ENCODE data around the gene CSF1. TPM values are rescaled to one million over a fixed set of nuclear protein-coding genes. Genes with fewer than 3 reads are reported as not detected.

The CSF1 gene
- total and polyA plus RNA-seq, 2 of the 13 experiments (the other 11 are each of a cell fraction or from before 2014, with no cell fraction given) = 4.6 to 13.3 TPM

DNA sequence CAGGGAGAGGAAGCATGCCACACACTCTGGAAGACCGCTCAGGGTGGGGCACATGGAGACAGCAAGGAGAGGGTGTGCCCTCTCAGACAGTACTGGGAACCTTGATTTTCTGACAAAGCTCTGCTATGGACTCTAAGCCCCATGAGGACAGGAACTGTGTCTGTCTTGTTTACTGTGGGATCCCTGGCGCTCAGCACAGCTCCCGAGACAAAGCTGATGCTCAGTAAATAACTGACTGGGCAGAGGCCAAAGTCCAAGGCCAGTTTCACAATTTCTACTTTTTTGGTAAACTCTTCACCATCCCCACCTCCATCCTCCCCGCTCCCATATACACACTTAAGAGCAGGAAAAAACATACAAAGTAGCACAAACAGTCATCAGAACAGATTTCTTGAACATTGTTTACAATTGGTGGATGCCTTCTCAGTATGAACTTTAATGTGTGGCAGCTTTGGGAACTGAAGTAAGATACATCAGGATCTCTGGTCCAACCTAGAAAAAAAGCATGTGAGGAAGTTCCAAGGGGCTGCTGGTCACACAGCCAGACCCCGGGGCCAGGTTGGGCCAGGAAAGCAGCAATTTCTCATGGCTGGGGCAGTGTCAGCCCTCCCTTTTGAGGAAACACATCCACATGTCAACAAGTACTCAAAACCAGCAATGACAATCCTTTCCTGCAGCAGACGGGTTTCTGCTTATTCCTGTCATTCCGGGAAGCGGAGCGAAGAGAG is 68.3 kb downstream of the CSF1 start (continued):
- TF ChIP-seq, protein P1, sequence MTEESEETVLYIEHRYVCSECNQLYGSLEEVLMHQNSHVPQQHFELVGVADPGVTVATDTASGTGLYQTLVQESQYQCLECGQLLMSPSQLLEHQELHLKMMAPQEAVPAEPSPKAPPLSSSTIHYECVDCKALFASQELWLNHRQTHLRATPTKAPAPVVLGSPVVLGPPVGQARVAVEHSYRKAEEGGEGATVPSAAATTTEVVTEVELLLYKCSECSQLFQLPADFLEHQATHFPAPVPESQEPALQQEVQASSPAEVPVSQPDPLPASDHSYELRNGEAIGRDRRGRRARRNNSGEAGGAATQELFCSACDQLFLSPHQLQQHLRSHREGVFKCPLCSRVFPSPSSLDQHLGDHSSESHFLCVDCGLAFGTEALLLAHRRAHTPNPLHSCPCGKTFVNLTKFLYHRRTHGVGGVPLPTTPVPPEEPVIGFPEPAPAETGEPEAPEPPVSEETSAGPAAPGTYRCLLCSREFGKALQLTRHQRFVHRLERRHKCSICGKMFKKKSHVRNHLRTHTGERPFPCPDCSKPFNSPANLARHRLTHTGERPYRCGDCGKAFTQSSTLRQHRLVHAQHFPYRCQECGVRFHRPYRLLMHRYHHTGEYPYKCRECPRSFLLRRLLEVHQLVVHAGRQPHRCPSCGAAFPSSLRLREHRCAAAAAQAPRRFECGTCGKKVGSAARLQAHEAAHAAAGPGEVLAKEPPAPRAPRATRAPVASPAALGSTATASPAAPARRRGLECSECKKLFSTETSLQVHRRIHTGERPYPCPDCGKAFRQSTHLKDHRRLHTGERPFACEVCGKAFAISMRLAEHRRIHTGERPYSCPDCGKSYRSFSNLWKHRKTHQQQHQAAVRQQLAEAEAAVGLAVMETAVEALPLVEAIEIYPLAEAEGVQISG (CRISPR knock-in tag; IDR thresholded peaks at IDR 0.05) = peak; percentile 42; the same call in 1 of the 2 replicates
- TF ChIP-seq, protein P2, sequence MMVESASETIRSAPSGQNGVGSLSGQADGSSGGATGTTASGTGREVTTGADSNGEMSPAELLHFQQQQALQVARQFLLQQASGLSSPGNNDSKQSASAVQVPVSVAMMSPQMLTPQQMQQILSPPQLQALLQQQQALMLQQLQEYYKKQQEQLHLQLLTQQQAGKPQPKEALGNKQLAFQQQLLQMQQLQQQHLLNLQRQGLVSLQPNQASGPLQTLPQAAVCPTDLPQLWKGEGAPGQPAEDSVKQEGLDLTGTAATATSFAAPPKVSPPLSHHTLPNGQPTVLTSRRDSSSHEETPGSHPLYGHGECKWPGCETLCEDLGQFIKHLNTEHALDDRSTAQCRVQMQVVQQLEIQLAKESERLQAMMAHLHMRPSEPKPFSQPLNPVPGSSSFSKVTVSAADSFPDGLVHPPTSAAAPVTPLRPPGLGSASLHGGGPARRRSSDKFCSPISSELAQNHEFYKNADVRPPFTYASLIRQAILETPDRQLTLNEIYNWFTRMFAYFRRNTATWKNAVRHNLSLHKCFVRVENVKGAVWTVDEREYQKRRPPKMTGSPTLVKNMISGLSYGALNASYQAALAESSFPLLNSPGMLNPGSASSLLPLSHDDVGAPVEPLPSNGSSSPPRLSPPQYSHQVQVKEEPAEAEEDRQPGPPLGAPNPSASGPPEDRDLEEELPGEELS (CRISPR knock-in tag; IDR thresholded peaks at IDR 0.05) = peak; percentile 71
- TF ChIP-seq ZNF17 (CRISPR knock-in tag; IDR thresholded peaks at IDR 0.05) = no peak
- TF ChIP-seq, protein P3, sequence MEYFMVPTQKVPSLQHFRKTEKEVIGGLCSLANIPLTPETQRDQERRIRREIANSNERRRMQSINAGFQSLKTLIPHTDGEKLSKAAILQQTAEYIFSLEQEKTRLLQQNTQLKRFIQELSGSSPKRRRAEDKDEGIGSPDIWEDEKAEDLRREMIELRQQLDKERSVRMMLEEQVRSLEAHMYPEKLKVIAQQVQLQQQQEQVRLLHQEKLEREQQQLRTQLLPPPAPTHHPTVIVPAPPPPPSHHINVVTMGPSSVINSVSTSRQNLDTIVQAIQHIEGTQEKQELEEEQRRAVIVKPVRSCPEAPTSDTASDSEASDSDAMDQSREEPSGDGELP (IDR thresholded peaks at IDR 0.05; ENCODE audit: borderline replicate concordance, low read depth) = peak; percentile 16; the same call in 1 of the 2 replicates
- peak; percentile 30; the same call in 1 of the 2 replicates for TF ChIP-seq BCL6 (CRISPR knock-in tag; IDR thresholded peaks at IDR 0.05)
- no peak for TF ChIP-seq NFE2 (CRISPR knock-in tag; IDR thresholded peaks at IDR 0.05)
- peak; percentile 35; the same call in 1 of the 2 replicates for TF ChIP-seq CEBPG (CRISPR knock-in tag; IDR thresholded peaks at IDR 0.05)
- TF ChIP-seq, protein P4, sequence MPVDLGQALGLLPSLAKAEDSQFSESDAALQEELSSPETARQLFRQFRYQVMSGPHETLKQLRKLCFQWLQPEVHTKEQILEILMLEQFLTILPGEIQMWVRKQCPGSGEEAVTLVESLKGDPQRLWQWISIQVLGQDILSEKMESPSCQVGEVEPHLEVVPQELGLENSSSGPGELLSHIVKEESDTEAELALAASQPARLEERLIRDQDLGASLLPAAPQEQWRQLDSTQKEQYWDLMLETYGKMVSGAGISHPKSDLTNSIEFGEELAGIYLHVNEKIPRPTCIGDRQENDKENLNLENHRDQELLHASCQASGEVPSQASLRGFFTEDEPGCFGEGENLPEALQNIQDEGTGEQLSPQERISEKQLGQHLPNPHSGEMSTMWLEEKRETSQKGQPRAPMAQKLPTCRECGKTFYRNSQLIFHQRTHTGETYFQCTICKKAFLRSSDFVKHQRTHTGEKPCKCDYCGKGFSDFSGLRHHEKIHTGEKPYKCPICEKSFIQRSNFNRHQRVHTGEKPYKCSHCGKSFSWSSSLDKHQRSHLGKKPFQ (CRISPR knock-in tag; IDR thresholded peaks at IDR 0.05; ENCODE audit: insufficient replicate concordance) = no peak
- no peak for TF ChIP-seq SCMH1 (CRISPR knock-in tag; IDR thresholded peaks at IDR 0.05; ENCODE audit: borderline replicate concordance)
- TF ChIP-seq NFIC (IDR thresholded peaks at IDR 0.05; ENCODE audit: low read length) = 0 out of 2 replicates have a peak, but pooled peaks have one; percentile 27
- peak; percentile 28; the same call in 1 of the 2 replicates for TF ChIP-seq CEBPB (IDR thresholded peaks at IDR 0.05; ENCODE audit: borderline replicate concordance, low read depth, low read length)
- no peak for TF ChIP-seq HMGA1 (CRISPR knock-in tag; conservative IDR thresholded peaks at IDR 0.05)
- TF ChIP-seq ZNF577 (CRISPR knock-in tag; IDR thresholded peaks at IDR 0.05; ENCODE audit: borderline replicate concordance, low read depth) = no peak
- 0 out of 2 replicates have a peak, but pooled peaks have one; percentile 33 for TF ChIP-seq NR2F6 (IDR thresholded peaks at IDR 0.05)
- 0 out of 2 replicates have a peak, but pooled peaks have one; percentile 12 for TF ChIP-seq NR2F6 (CRISPR knock-in tag; IDR thresholded peaks at IDR 0.05)
- TF ChIP-seq, protein P5, sequence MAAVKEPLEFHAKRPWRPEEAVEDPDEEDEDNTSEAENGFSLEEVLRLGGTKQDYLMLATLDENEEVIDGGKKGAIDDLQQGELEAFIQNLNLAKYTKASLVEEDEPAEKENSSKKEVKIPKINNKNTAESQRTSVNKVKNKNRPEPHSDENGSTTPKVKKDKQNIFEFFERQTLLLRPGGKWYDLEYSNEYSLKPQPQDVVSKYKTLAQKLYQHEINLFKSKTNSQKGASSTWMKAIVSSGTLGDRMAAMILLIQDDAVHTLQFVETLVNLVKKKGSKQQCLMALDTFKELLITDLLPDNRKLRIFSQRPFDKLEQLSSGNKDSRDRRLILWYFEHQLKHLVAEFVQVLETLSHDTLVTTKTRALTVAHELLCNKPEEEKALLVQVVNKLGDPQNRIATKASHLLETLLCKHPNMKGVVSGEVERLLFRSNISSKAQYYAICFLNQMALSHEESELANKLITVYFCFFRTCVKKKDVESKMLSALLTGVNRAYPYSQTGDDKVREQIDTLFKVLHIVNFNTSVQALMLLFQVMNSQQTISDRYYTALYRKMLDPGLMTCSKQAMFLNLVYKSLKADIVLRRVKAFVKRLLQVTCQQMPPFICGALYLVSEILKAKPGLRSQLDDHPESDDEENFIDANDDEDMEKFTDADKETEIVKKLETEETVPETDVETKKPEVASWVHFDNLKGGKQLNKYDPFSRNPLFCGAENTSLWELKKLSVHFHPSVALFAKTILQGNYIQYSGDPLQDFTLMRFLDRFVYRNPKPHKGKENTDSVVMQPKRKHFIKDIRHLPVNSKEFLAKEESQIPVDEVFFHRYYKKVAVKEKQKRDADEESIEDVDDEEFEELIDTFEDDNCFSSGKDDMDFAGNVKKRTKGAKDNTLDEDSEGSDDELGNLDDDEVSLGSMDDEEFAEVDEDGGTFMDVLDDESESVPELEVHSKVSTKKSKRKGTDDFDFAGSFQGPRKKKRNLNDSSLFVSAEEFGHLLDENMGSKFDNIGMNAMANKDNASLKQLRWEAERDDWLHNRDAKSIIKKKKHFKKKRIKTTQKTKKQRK (IDR thresholded peaks at IDR 0.05; ENCODE audit: low read length) = no peak
- TF ChIP-seq KDM1A (CRISPR knock-in tag; IDR thresholded peaks at IDR 0.05) = peak; percentile 94
- TF ChIP-seq GFI1 (CRISPR knock-in tag; IDR thresholded peaks at IDR 0.05; ENCODE audit: borderline replicate concordance) = peak; percentile 37; the same call in 1 of the 2 replicates
- TF ChIP-seq ZNF331 (CRISPR knock-in tag; IDR thresholded peaks at IDR 0.05) = 0 out of 2 replicates have a peak, but pooled peaks have one; percentile 12

Data from HepG2 (cell line).